Measurements from ENCODE around the gene CX3CR1. TPM values are rescaled to one million over a fixed set of nuclear protein-coding genes. Genes with fewer than 3 reads are reported as not detected.
A peak's percentile ranks its signal among the peaks of the same experiment; 100 is the strongest.
"Not testable (repeated sequence)": the region's sequence is repeated elsewhere in the genome, so short reads cannot be mapped to it uniquely, and the experiment has no call there.

CX3CR1 gene
- total RNA-seq, 5 donors from 2014 or later (not counting 1 experiment from before 2014, with no cell fraction given) = 1.9 to 23.8 (median 5.8) TPM

GRCh38 chr3:39228496-39228895 lies 51.3 kb downstream of the CX3CR1 start:
- Mint-ChIP-seq H3K36me3 (no peaks in the 10 kb centered on the region), H3K27ac (no peak overlapping the region), H3K4me1 (peaks cover 4 to 22% (median 11%) of the 10 kb centered on the region in 3 donors), H3K9me3 (peaks cover 0 to 4% (median 0%) of the 10 kb centered on the region in 3 donors), H3K4me3 (no peak overlapping the region), H3K27me3 (peaks cover 0 to 5% of the 10 kb centered on the region in 2 donors)
- ATAC-seq (replicated peaks in 1 of 4) = no peak
- Histone ChIP-seq H3K27ac (ENCODE audit: low read length) (no peak overlapping the region), H3K27me3 (replicated peaks in 1 of 2; ENCODE audit: control insufficient read depth in 2 of 2, extremely low read depth in 1 of 2, insufficient read depth in 2 of 2, low read length in 1 of 2) (no peaks in the 10 kb centered on the region), H3K4me3 (ENCODE audit: control insufficient read depth in 1 of 2, extremely low read depth in 1 of 2, low read length in 1 of 2) (no peak overlapping the region), H3K9me3 (no peaks in the 10 kb centered on the region), H3K36me3 (ENCODE audit: control insufficient read depth in 2 of 2, extremely low read depth in 1 of 2, insufficient read depth in 1 of 2, low read length in 1 of 2) (no peaks in the 10 kb centered on the region), H3K4me1 (ENCODE audit: control insufficient read depth in 1 of 2, extremely low read depth in 1 of 2, insufficient read depth in 2 of 2, low read length in 2 of 2) (peaks cover 2 to 21% of the 10 kb centered on the region in 2 experiments)
- no CpG with 5 or more reads among the region's 4 CpGs for WGBS (ENCODE audit: insufficient coverage)
- DNase-seq = no peak
- ChIA-PET CTCF (interaction anchor here in 1 of 2 donors (0.6 kb wide), 1 partner anchor 9 kb away, joined by 3 read pairs; no protein-coding TSS in a partner anchor), POLR2A (interaction anchor here (0.5 to 0.7 kb wide), 5 partner anchors 44 to 173 kb away, joined by 3 to 4 read pairs (median 3); no protein-coding TSS in a partner anchor)

GRCh38 chr3:39227596-39227995 lies 52.2 kb downstream of the CX3CR1 start:
- H3K4me3 Mint-ChIP-seq; ATAC-seq (replicated peaks in 1 of 4); H3K36me3 ChIP-seq (ENCODE audit: control insufficient read depth in 2 of 2, extremely low read depth in 1 of 2, insufficient read depth in 1 of 2, low read length in 1 of 2); POLR2A ChIA-PET; H3K27me3 Mint-ChIP-seq; CTCF ChIA-PET; H3K9me3 ChIP-seq; H3K4me3 ChIP-seq (ENCODE audit: control insufficient read depth in 1 of 2, extremely low read depth in 1 of 2, low read length in 1 of 2); H3K9me3 Mint-ChIP-seq; H3K27me3 ChIP-seq (replicated peaks in 1 of 2; ENCODE audit: control insufficient read depth in 2 of 2, extremely low read depth in 1 of 2, insufficient read depth in 2 of 2, low read length in 1 of 2); DNase-seq; H3K27ac ChIP-seq (ENCODE audit: low read length); H3K27ac Mint-ChIP-seq; H3K36me3 Mint-ChIP-seq: not testable (repeated sequence)
- peaks cover 3 to 22% (median 12%) of the 10 kb centered on the region in 3 donors for H3K4me1 Mint-ChIP-seq
- 89% methylated on average over 5 of the region's 32 CpGs for WGBS (ENCODE audit: insufficient coverage)
- H3K4me1 ChIP-seq (ENCODE audit: control insufficient read depth in 1 of 2, extremely low read depth in 1 of 2, insufficient read depth in 2 of 2, low read length in 2 of 2) = peaks cover under 1 to 16% of the 10 kb centered on the region in 2 experiments

GRCh38 chr3:39226106-39226741 lies 53.6 kb downstream of the CX3CR1 start:
- no peak for DNase-seq
- Mint-ChIP-seq H3K27ac (no peak overlapping the region), H3K36me3 (no peaks in the 10 kb centered on the region), H3K9me3 (peaks cover 0 to 4% (median 0%) of the 10 kb centered on the region in 3 donors), H3K27me3 (peaks cover 4 to 5% of the 10 kb centered on the region in 2 donors), H3K4me3 (no peak overlapping the region), H3K4me1 (peaks cover 0 to 18% (median 8%) of the 10 kb centered on the region in 3 donors)
- Histone ChIP-seq H3K9me3 (no peaks in the 10 kb centered on the region), H3K36me3 (ENCODE audit: control insufficient read depth in 2 of 2, extremely low read depth in 1 of 2, insufficient read depth in 1 of 2, low read length in 1 of 2) (no peaks in the 10 kb centered on the region), H3K27ac (ENCODE audit: low read length) (no peak overlapping the region), H3K4me1 (ENCODE audit: control insufficient read depth in 1 of 2, extremely low read depth in 1 of 2, insufficient read depth in 2 of 2, low read length in 2 of 2) (peaks cover 0 to 8% of the 10 kb centered on the region in 2 experiments), H3K27me3 (replicated peaks in 1 of 2; ENCODE audit: control insufficient read depth in 2 of 2, extremely low read depth in 1 of 2, insufficient read depth in 2 of 2, low read length in 1 of 2) (no peaks in the 10 kb centered on the region), H3K4me3 (ENCODE audit: control insufficient read depth in 1 of 2, extremely low read depth in 1 of 2, low read length in 1 of 2) (no peak overlapping the region)
- ATAC-seq (replicated peaks in 1 of 4) = no peak
- ChIA-PET POLR2A (no interaction called here), CTCF (interaction anchor here in 1 of 2 donors (0.6 to 0.7 kb wide), 2 partner anchors 44 to 58 kb away, joined by 3 to 4 read pairs; no protein-coding TSS in a partner anchor)
- WGBS (ENCODE audit: insufficient coverage) = 0% methylated on average over 1 of the region's 3 CpGs

GRCh38 chr3:39224288-39224687 lies 55.5 kb downstream of the CX3CR1 start:
- Histone ChIP-seq H3K27ac (ENCODE audit: low read length) (no peak overlapping the region), H3K4me1 (ENCODE audit: control insufficient read depth in 1 of 2, extremely low read depth in 1 of 2, insufficient read depth in 2 of 2, low read length in 2 of 2) (peaks cover 3 to 20% of the 10 kb centered on the region in 2 experiments), H3K36me3 (ENCODE audit: control insufficient read depth in 2 of 2, extremely low read depth in 1 of 2, insufficient read depth in 1 of 2, low read length in 1 of 2) (no peaks in the 10 kb centered on the region), H3K27me3 (replicated peaks in 1 of 2; ENCODE audit: control insufficient read depth in 2 of 2, extremely low read depth in 1 of 2, insufficient read depth in 2 of 2, low read length in 1 of 2) (peaks cover 0 to 6% of the 10 kb centered on the region in 2 experiments), H3K9me3 (no peaks in the 10 kb centered on the region), H3K4me3 (ENCODE audit: control insufficient read depth in 1 of 2, extremely low read depth in 1 of 2, low read length in 1 of 2) (no peak overlapping the region)
- DNase-seq (no peak), ATAC-seq (replicated peaks in 1 of 4) (no peak)
- WGBS (ENCODE audit: insufficient coverage) = no CpG with 5 or more reads among the region's 2 CpGs
- H3K27me3 Mint-ChIP-seq = peaks cover 4% of the 10 kb centered on the region in 2 donors
- no peaks in the 10 kb centered on the region for H3K9me3 Mint-ChIP-seq
- no peak overlapping the region for H3K4me3 Mint-ChIP-seq
- no peaks in the 10 kb centered on the region for H3K36me3 Mint-ChIP-seq
- POLR2A ChIA-PET = no interaction called here
- H3K27ac Mint-ChIP-seq = no peak overlapping the region
- H3K4me1 Mint-ChIP-seq = peaks cover 2 to 23% (median 12%) of the 10 kb centered on the region in 3 donors
- CTCF ChIA-PET = interaction anchor here in 1 of 2 donors (1.4 kb wide), 1 partner anchor 10 kb away, joined by 5 read pairs; no protein-coding TSS in a partner anchor

GRCh38 chr3:39222939-39223338 lies 56.9 kb downstream of the CX3CR1 start:
- Mint-ChIP-seq H3K27me3 (peaks cover 4 to 9% of the 10 kb centered on the region in 2 donors), H3K9me3 (no peaks in the 10 kb centered on the region), H3K4me1 (peaks cover 2 to 23% (median 12%) of the 10 kb centered on the region in 3 donors), H3K4me3 (no peak overlapping the region), H3K27ac (no peak overlapping the region), H3K36me3 (no peaks in the 10 kb centered on the region)
- H3K27ac ChIP-seq (ENCODE audit: low read length) = no peak overlapping the region
- DNase-seq (no peak), ATAC-seq (replicated peaks in 1 of 4) (no peak)
- H3K36me3 ChIP-seq (ENCODE audit: control insufficient read depth in 2 of 2, extremely low read depth in 1 of 2, insufficient read depth in 1 of 2, low read length in 1 of 2) = no peaks in the 10 kb centered on the region
- H3K9me3 ChIP-seq = no peaks in the 10 kb centered on the region
- H3K4me3 ChIP-seq (ENCODE audit: control insufficient read depth in 1 of 2, extremely low read depth in 1 of 2, low read length in 1 of 2) = no peak overlapping the region
- ChIA-PET CTCF (no interaction called here), POLR2A (no interaction called here)
- WGBS (ENCODE audit: insufficient coverage) = no CpG with 5 or more reads among the region's 2 CpGs
- H3K4me1 ChIP-seq (ENCODE audit: control insufficient read depth in 1 of 2, extremely low read depth in 1 of 2, insufficient read depth in 2 of 2, low read length in 2 of 2) = peaks cover 3 to 20% of the 10 kb centered on the region in 2 experiments
- H3K27me3 ChIP-seq (replicated peaks in 1 of 2; ENCODE audit: control insufficient read depth in 2 of 2, extremely low read depth in 1 of 2, insufficient read depth in 2 of 2, low read length in 1 of 2) = peaks cover 0 to 6% of the 10 kb centered on the region in 2 experiments

GRCh38 chr3:39222462-39222861 lies 57.4 kb downstream of the CX3CR1 start:
- Histone ChIP-seq H3K4me1 (ENCODE audit: control insufficient read depth in 1 of 2, extremely low read depth in 1 of 2, insufficient read depth in 2 of 2, low read length in 2 of 2) (peaks cover 3 to 20% of the 10 kb centered on the region in 2 experiments), H3K4me3 (ENCODE audit: control insufficient read depth in 1 of 2, extremely low read depth in 1 of 2, low read length in 1 of 2) (no peak overlapping the region), H3K36me3 (ENCODE audit: control insufficient read depth in 2 of 2, extremely low read depth in 1 of 2, insufficient read depth in 1 of 2, low read length in 1 of 2) (no peaks in the 10 kb centered on the region), H3K27me3 (replicated peaks in 1 of 2; ENCODE audit: control insufficient read depth in 2 of 2, extremely low read depth in 1 of 2, insufficient read depth in 2 of 2, low read length in 1 of 2) (peaks cover 0 to 6% of the 10 kb centered on the region in 2 experiments), H3K9me3 (no peaks in the 10 kb centered on the region), H3K27ac (ENCODE audit: low read length) (no peak overlapping the region)
- no peaks in the 10 kb centered on the region for H3K36me3 Mint-ChIP-seq
- H3K27ac Mint-ChIP-seq = no peak overlapping the region
- ATAC-seq (replicated peaks in 1 of 4) (peak in 1 of 4 experiments; percentile 36), DNase-seq (peak in 1 of 35 experiments; percentile 40)
- H3K4me3 Mint-ChIP-seq = no peak overlapping the region
- no peaks in the 10 kb centered on the region for H3K9me3 Mint-ChIP-seq
- peaks cover 2 to 23% (median 12%) of the 10 kb centered on the region in 3 donors for H3K4me1 Mint-ChIP-seq
- CTCF ChIA-PET = no interaction called here
- POLR2A ChIA-PET = no interaction called here
- no CpG with 5 or more reads among the region's 1 CpG for WGBS (ENCODE audit: insufficient coverage)
- peaks cover 4 to 9% of the 10 kb centered on the region in 2 donors for H3K27me3 Mint-ChIP-seq
